Hippocampal formation (tissue), 2 donors: ENCODE data around the gene THOC3.
"Not testable (repeated sequence)": the region's sequence is repeated elsewhere in the genome, so short reads cannot be mapped to it uniquely, and the experiment has no call there.

Experiments
- DNase-seq, 2 donors: peaks; one replicate each; lab custom pipeline; 2025; lab: John Stamatoyannopoulos, UW

Gene THOC3

DNA sequence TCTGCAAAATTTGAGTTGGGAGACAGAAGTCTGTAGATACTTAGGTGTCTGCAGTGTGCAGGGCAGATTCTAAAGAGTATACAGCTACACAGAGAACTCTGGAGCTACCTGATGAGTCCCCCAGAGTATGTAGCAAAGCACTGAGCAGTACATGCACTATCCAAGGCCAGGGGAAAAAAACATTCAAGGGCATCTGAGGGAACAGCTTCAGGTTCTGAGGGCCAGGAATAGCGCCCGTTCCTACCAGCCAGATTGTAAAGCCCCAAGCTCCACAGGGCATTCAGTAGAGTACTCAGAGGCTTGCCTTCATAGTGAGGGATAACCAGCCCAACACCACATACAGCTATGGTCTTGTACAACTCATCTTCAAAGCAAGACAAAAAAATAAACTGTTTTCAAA, 27.5 kb downstream of the THOC3 start:
- DNase-seq = not testable (repeated sequence)

GRCh38 chr5:175938489-175938888, 29.6 kb downstream of the THOC3 start:
- not testable (repeated sequence) for DNase-seq

GRCh38 chr5:175928752-175929151, 39.4 kb downstream of the THOC3 start:
- DNase-seq = not testable (repeated sequence)

- DNase-seq = not testable (repeated sequence)
These were observed 43.0 kb downstream of the THOC3 start for GRCh38 chr5:175925106-175925505.

GRCh38 chr5:175922192-175922885, 45.8 kb downstream of the THOC3 start:
- DNase-seq = no peak

GRCh38 chr5:175921061-175921730, 46.9 kb downstream of the THOC3 start:
- DNase-seq = no peak

DNA sequence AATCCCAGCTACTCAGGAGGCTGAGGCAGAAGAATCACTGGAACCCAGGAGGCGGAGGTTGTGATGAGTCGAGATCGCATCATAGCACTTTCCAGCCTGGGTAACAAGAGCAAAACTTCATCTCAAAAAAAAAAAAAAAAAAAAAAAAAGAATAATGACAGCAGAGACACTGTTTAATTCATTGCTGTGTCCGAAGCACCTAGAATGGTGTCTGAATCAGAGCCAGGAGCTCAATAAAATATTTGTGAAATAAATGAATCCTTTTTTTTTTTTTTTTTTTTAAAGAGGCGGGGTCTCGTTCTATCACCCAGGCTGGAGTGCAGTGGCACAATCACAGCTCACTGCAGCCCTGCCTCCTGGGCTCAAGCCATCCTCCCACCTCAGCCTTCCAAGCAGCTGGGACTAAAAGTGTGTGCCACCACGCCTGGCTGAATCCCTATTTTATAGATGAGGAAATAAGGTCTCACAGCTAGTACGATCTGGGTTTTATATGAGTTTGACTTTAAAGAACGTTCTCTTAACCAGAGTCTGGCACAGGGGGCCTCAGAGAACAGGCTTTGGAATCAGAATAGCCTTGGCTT, 47.8 kb downstream of the THOC3 start:
- DNase-seq = no peak

DNA sequence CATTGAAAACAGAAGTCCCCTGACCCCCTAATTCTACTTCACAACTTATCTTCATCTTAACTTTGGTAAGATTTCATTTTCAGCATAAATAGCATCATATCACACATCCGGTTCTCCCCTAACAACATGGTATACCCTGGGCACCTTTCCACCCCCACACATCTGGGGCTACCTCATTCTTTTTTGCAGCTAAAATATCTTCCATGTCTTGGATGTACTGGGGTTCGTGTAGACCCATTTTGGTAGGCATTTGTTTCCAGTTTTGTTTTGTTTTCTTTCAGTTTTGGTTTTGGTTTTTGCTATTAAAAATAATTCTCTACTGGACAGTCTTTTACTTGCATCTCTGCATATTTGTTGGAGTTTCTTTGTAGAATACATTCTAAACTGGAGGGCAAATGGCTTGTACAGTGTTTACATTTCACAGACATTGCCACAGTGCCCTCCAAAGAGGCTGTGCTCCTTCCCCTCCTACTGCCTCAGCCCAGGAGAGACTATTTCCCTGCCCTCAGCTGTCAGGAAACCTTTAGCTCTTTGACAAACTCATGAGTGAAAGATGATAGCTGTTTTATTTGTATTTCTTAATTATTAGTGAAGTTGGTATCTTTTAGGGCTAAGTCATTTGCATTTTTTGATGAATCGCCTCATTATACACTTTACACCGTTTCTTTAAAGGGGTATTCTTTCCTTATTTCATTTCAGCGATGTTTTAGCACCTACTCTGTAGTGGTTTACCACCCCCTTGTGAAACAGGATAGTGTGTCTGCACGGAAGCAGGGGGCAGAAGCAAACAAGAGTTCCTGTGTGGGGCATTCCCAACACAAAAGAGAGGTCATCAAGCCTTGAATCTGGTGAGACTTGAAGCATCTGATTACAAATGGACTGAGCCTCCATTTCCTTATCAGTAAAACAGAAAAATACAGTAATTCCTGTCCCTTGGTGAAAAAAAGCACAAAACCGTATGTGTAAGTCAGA, 52.8 kb downstream of the THOC3 start:
- DNase-seq = not testable (repeated sequence)

GRCh38 chr5:175913835-175914672, 54.1 kb downstream of the THOC3 start:
- not testable (repeated sequence) for DNase-seq

DNA sequence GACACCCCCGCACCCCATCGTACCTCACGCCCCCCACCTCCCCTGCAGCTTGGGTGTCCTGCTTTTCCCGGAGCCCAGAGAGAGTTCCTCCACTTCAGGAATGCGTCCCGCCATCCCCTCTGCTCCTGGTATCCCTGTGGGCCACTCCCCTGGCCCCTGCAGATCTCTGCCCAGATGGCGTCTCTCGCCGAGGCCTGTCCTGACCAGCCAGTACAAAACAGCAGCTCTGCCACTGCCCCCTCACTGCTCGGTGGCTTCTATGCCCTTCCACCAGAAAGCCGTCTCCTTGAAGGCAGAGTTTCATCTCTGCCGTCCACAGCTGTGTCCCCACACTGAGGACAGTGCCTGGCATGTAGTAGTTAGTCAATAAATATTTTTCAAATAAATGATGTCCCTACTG, 58.0 kb downstream of the THOC3 start:
- DNase-seq = not testable (repeated sequence)
